SU-DHL-6 (cell line): ENCODE data around the gene HIVEP3.

Experiments
- H2AFZ ChIP-seq: fragments of 200-600 bp; sonication (generic); 2 replicates; pipeline ENCODE4 v1.6.1; 2014; ENCODE audit warnings: low read depth, mild to moderate bottlenecking, moderate library complexity, mixed read lengths, antibody characterized with exemption, low read length; ENCODE audit not compliant: severe bottlenecking
- H3F3A ChIP-seq: fragments of 200-600 bp; shearing (Covaris generic); 2 replicates; pipeline ENCODE4 v1.6.0; 2016; ENCODE audit warnings: antibody characterized with exemption, mild to moderate bottlenecking; ENCODE audit not compliant: insufficient read depth
- H3K27ac ChIP-seq: fragments of 200-600 bp; sonication (generic); 2 replicates; pipeline ENCODE4 v1.5.1; 2016; ENCODE audit warnings: low read depth, mild to moderate bottlenecking, low read length, moderate library complexity, mixed read lengths
- H3K27me3 ChIP-seq: fragments of 200-600 bp; sonication (generic), shearing (Covaris generic); 2 replicates; pipeline ENCODE4 v1.6.0; 2014; ENCODE audit warnings: mild to moderate bottlenecking, low read length
- H3K36me3 ChIP-seq: fragments of 200-600 bp; sonication (generic); 2 replicates; pipeline ENCODE4 v1.6.1; 2014; ENCODE audit warnings: mild to moderate bottlenecking, low read length, mixed read lengths
- H3K4me2 ChIP-seq: fragments of 300-600, 200-600 bp; shearing (Covaris generic), sonication (generic); 2 replicates; pipeline ENCODE4 v1.6.0; 2014; ENCODE audit warnings: low read length, low read depth, mild to moderate bottlenecking; ENCODE audit not compliant: poor library complexity, severe bottlenecking
- H3K4me3 ChIP-seq: fragments of 200-600 bp; sonication (generic); 2 replicates; pipeline ENCODE4 v1.5.1; 2014; ENCODE audit warnings: antibody characterized with exemption, low read length, mild to moderate bottlenecking, mixed read lengths; ENCODE audit not compliant: insufficient read depth, poor library complexity, severe bottlenecking
- H3K79me2 ChIP-seq: fragments of 200-600 bp; sonication (generic); 2 replicates; pipeline ENCODE4 v1.6.1; 2014; ENCODE audit warnings: mild to moderate bottlenecking, low read length, moderate library complexity; ENCODE audit not compliant: insufficient read depth
- H3K9ac ChIP-seq: fragments of 200-600 bp; sonication (generic); 2 replicates; pipeline ENCODE4 v1.7.0; 2014; ENCODE audit warnings: mild to moderate bottlenecking, low read length
- H3K9me2 ChIP-seq: fragments of 200-600 bp; sonication (generic); replicated peaks from 2 replicates; pipeline ENCODE4 v1.6.1; 2014; ENCODE audit warnings: low read length; ENCODE audit not compliant: insufficient read depth
- H3K9me3 ChIP-seq: fragments of 200-600 bp; sonication (generic); 2 replicates; pipeline ENCODE4 v1.6.1; 2014; ENCODE audit warnings: low read length, mixed read lengths; ENCODE audit not compliant: insufficient read depth
- H4K20me1 ChIP-seq: fragments of 200-600 bp; sonication (generic); 2 replicates; pipeline ENCODE4 v1.6.1; 2014; ENCODE audit warnings: low read depth, mild to moderate bottlenecking, antibody characterized with exemption, low read length, moderate library complexity, mixed read lengths
- CTCF ChIP-seq: fragments of 200-600 bp; sonication (generic); IDR thresholded peaks from one replicate; pipeline ENCODE4 v1.5.1; 2017; ENCODE audit warnings: antibody characterized with exemption, mild to moderate bottlenecking, low read length, moderate library complexity; ENCODE audit not compliant: insufficient read depth, poor library complexity, severe bottlenecking
- EZH2phosphoT487 ChIP-seq: fragments of 200-600 bp; sonication (generic), shearing (Covaris generic); conservative IDR thresholded peaks from 2 replicates; pipeline ENCODE4 v1.6.1; 2018; ENCODE audit warnings: mild to moderate bottlenecking, antibody characterized with exemption, low read length, moderate library complexity, mixed read lengths

The HIVEP3 gene

GRCh38 chr1:41621256-41621655 lies 297.5 kb downstream of the HIVEP3 start:
- Histone ChIP-seq H2AFZ (no peak overlapping the region), H3K4me3 (no peak overlapping the region), H3K27ac (no peak overlapping the region), H3K36me3 (no peaks in the 10 kb centered on the region), H3K9me3 (no peaks in the 10 kb centered on the region), H3K27me3 (no peaks in the 10 kb centered on the region), H3K79me2 (no peaks in the 10 kb centered on the region), H4K20me1 (no peaks in the 10 kb centered on the region), H3K9ac (no peak overlapping the region), H3K4me2 (no peak overlapping the region), H3F3A (no peaks in the 10 kb centered on the region), H3K9me2 (no peaks in the 10 kb centered on the region)
- no peak for TF ChIP-seq EZH2phosphoT487
- no peak for TF ChIP-seq CTCF

GRCh38 chr1:41620365-41621169 lies 298.2 kb downstream of the HIVEP3 start:
- no peak overlapping the region for H3K4me3 ChIP-seq
- no peaks in the 10 kb centered on the region for H3F3A ChIP-seq
- no peak overlapping the region for H2AFZ ChIP-seq
- no peaks in the 10 kb centered on the region for H3K9me3 ChIP-seq
- H3K27ac ChIP-seq: no peak overlapping the region
- no peaks in the 10 kb centered on the region for H3K79me2 ChIP-seq
- TF ChIP-seq EZH2phosphoT487 (no peak), CTCF (no peak)
- H3K9ac ChIP-seq: no peak overlapping the region
- no peaks in the 10 kb centered on the region for H4K20me1 ChIP-seq
- H3K4me2 ChIP-seq: no peak overlapping the region
- no peaks in the 10 kb centered on the region for H3K9me2 ChIP-seq
- no peaks in the 10 kb centered on the region for H3K36me3 ChIP-seq
- no peaks in the 10 kb centered on the region for H3K27me3 ChIP-seq

- Histone ChIP-seq H4K20me1 (no peaks in the 10 kb centered on the region), H3K27me3 (no peaks in the 10 kb centered on the region), H3K4me3 (no peak overlapping the region), H3K9ac (no peak overlapping the region), H3K9me2 (no peaks in the 10 kb centered on the region), H3K79me2 (no peaks in the 10 kb centered on the region), H3K27ac (no peak overlapping the region), H2AFZ (no peak overlapping the region), H3K36me3 (no peaks in the 10 kb centered on the region), H3F3A (no peaks in the 10 kb centered on the region), H3K4me2 (no peak overlapping the region), H3K9me3 (no peaks in the 10 kb centered on the region)
- TF ChIP-seq EZH2phosphoT487 (no peak), CTCF (no peak)
Measured at GRCh38 chr1:41619511-41620364, 299.0 kb downstream of the HIVEP3 start.
